Neural cell (in vitro differentiated cells): ENCODE data around the gene ATF6B. TPM values are rescaled to one million over a fixed set of nuclear protein-coding genes. Genes with fewer than 3 reads are reported as not detected.

Source experiments
- H2AFZ ChIP-seq: fragments of 200-600, 300-800 bp; sonication (generic), shearing (Covaris generic); 2 replicates; pipeline ENCODE4 v1.6.0; 2014; ENCODE audit warnings: low read depth, mild to moderate bottlenecking, antibody characterized with exemption, low read length, moderate library complexity
- H3F3A ChIP-seq: fragments of 200-600 bp; shearing (Covaris generic); 2 replicates; pipeline ENCODE4 v1.6.1; 2016; ENCODE audit warnings: mild to moderate bottlenecking, moderate library complexity, mixed read lengths, antibody characterized with exemption, low read length; ENCODE audit not compliant: insufficient read depth, poor library complexity, severe bottlenecking
- H3K27ac ChIP-seq: fragments of 200-600, 300-800 bp; sonication (generic), shearing (Covaris generic); 2 replicates; pipeline ENCODE4 v1.5.1; 2014; ENCODE audit warnings: mild to moderate bottlenecking, low read length, moderate library complexity
- H3K27me3 ChIP-seq: fragments of 300-800, 200-600 bp; sonication (generic), shearing (Covaris generic); 2 replicates; pipeline ENCODE4 v1.6.0; 2014; ENCODE audit warnings: mild to moderate bottlenecking, low read depth, low read length, moderate library complexity; ENCODE audit not compliant: insufficient read depth
- H3K36me3 ChIP-seq: fragments of 300-800, 200-600 bp; sonication (generic), shearing (Covaris generic); 2 replicates; pipeline ENCODE4 v1.5.1; 2014; ENCODE audit warnings: mild to moderate bottlenecking, antibody characterized with exemption, low read length, moderate library complexity; ENCODE audit not compliant: insufficient read depth
- H3K4me2 ChIP-seq: fragments of 300-800, 200-600 bp; sonication (generic), shearing (Covaris generic); 2 replicates; pipeline ENCODE4 v1.6.0; 2014; ENCODE audit warnings: mild to moderate bottlenecking, low read length
- H3K4me3 ChIP-seq: fragments of 300-800, 200-600 bp; sonication (generic), shearing (Covaris generic); 2 replicates; pipeline ENCODE4 v1.5.1; 2014; ENCODE audit warnings: mild to moderate bottlenecking, low read length, moderate library complexity
- H3K79me2 ChIP-seq: fragments of 200-600 bp; shearing (Covaris generic); replicated peaks from 2 replicates; pipeline ENCODE4 v1.6.0; 2014; ENCODE audit warnings: mild to moderate bottlenecking, low read length, moderate library complexity; ENCODE audit not compliant: insufficient read depth
- H3K9ac ChIP-seq: fragments of 300-800, 200-600 bp; sonication (generic), shearing (Covaris generic); 2 replicates; pipeline ENCODE4 v1.6.1; 2016; ENCODE audit warnings: mild to moderate bottlenecking, low read length, mixed read lengths
- H3K9me2 ChIP-seq: fragments of 200-600 bp; shearing (Covaris generic); 2 replicates; pipeline ENCODE4 v1.6.1; 2016; ENCODE audit warnings: mild to moderate bottlenecking, low read length, mixed read lengths; ENCODE audit not compliant: insufficient read depth
- H3K9me3 ChIP-seq: fragments of 200-600, 300-800 bp; sonication (generic), shearing (Covaris generic); 2 replicates; pipeline ENCODE4 v1.6.1; 2016; ENCODE audit warnings: mild to moderate bottlenecking, mixed run types, low read length, moderate library complexity, mixed read lengths
- H4K20me1 ChIP-seq: fragments of 200-600 bp; shearing (Covaris generic); 2 replicates; pipeline ENCODE4 v1.6.1; 2016; ENCODE audit warnings: mild to moderate bottlenecking, mixed run types; ENCODE audit not compliant: insufficient read depth
- EP300 ChIP-seq: fragments of 450-650 bp; conservative IDR thresholded peaks from 2 replicates; pipeline ENCODE4 v1.6.1; 2014; ENCODE audit warnings: antibody characterized with exemption, mild to moderate bottlenecking, moderate library complexity; ENCODE audit not compliant: poor library complexity, severe bottlenecking
- EZH2 ChIP-seq: fragments of 200-600, 300-800 bp; shearing (Covaris generic), sonication (generic); IDR thresholded peaks from 2 replicates; pipeline ENCODE4 v1.6.1; 2014; ENCODE audit warnings: antibody characterized with exemption, low read length, borderline replicate concordance, mild to moderate bottlenecking; ENCODE audit not compliant: insufficient read depth, poor library complexity, severe bottlenecking
- MXI1 ChIP-seq: fragments of 450-650 bp; conservative IDR thresholded peaks from 2 replicates; pipeline ENCODE4 v1.6.1; 2014; ENCODE audit warnings: antibody characterized with exemption, mild to moderate bottlenecking; ENCODE audit not compliant: poor library complexity, severe bottlenecking
- POLR2AphosphoS5 ChIP-seq: IDR thresholded peaks from 2 replicates; pipeline ENCODE4 v1.6.1; 2012
- RAD21 ChIP-seq: fragments of 450-650 bp; conservative IDR thresholded peaks from 2 replicates; pipeline ENCODE4 v1.6.1; 2014; ENCODE audit warnings: antibody characterized with exemption, mild to moderate bottlenecking, moderate library complexity
- SMC3 ChIP-seq: fragments of 450-650 bp; conservative IDR thresholded peaks from 2 replicates; pipeline ENCODE4 v1.6.1; 2014; ENCODE audit warnings: antibody characterized with exemption, mild to moderate bottlenecking, moderate library complexity; ENCODE audit not compliant: poor library complexity
- TAF1 ChIP-seq: IDR thresholded peaks from 2 replicates; pipeline ENCODE4 v1.6.1; 2012; ENCODE audit warnings: low read depth
- polyA plus RNA-seq: library from polyadenylated mRNA; depleted of rRNA; stranded (reverse); fragments of >200 nt; gene quantifications from 2 replicates; pipeline ENCODE4 v1.2.3, GENCODE V29; 2014
- TF ChIP-seq, protein P1 (sequence below): fragments of 450-650 bp; IDR thresholded peaks from 2 replicates; pipeline ENCODE4 v1.5.1; 2014; ENCODE audit warnings: antibody characterized with exemption, mild to moderate bottlenecking, moderate library complexity; ENCODE audit not compliant: poor library complexity, severe bottlenecking
- TF ChIP-seq, protein P2 (sequence below): IDR thresholded peaks from 2 replicates; pipeline ENCODE4 v1.6.1; 2012; ENCODE audit warnings: borderline replicate concordance

Gene ATF6B
- polyA plus RNA-seq, 1 donor from 2014 or later = 44.3 TPM

DNA sequence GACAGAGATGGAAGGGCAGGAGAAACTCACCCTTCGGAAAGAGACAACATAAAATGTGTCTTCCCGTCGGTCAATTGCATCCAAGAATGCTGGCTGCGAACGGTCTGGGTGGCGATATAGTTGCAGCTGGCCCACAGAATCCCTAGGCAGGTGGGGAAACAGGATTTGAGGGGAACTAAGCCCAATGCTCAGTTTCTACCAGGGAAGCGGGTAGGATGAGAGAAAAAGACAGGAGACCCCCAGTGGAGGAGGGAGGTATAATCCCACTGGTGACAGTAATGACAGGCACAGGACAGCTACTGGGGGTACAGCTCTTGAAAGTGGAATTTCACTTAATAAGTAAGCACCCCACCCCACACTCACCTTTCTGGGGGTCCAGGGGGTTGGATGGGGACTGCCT is 11.4 kb downstream of the ATF6B start:
- Histone ChIP-seq H3K27me3 (no peaks in the 10 kb centered on the region), H3K27ac (no peak overlapping the region), H3K9me3 (no peaks in the 10 kb centered on the region), H3K4me3 (no peak overlapping the region), H3F3A (no peaks in the 10 kb centered on the region), H2AFZ (no peak overlapping the region), H3K79me2 (no peaks in the 10 kb centered on the region), H3K4me2 (no peak overlapping the region), H4K20me1 (no peaks in the 10 kb centered on the region), H3K36me3 (no peaks in the 10 kb centered on the region), H3K9me2 (no peaks in the 10 kb centered on the region), H3K9ac (no peak overlapping the region)
- TF ChIP-seq SMC3 = peak; percentile 50
- peak; percentile 16 for TF ChIP-seq RAD21
- TF ChIP-seq, protein P1, sequence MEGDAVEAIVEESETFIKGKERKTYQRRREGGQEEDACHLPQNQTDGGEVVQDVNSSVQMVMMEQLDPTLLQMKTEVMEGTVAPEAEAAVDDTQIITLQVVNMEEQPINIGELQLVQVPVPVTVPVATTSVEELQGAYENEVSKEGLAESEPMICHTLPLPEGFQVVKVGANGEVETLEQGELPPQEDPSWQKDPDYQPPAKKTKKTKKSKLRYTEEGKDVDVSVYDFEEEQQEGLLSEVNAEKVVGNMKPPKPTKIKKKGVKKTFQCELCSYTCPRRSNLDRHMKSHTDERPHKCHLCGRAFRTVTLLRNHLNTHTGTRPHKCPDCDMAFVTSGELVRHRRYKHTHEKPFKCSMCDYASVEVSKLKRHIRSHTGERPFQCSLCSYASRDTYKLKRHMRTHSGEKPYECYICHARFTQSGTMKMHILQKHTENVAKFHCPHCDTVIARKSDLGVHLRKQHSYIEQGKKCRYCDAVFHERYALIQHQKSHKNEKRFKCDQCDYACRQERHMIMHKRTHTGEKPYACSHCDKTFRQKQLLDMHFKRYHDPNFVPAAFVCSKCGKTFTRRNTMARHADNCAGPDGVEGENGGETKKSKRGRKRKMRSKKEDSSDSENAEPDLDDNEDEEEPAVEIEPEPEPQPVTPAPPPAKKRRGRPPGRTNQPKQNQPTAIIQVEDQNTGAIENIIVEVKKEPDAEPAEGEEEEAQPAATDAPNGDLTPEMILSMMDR = peak; percentile 61
- no peak for TF ChIP-seq POLR2AphosphoS5

DNA sequence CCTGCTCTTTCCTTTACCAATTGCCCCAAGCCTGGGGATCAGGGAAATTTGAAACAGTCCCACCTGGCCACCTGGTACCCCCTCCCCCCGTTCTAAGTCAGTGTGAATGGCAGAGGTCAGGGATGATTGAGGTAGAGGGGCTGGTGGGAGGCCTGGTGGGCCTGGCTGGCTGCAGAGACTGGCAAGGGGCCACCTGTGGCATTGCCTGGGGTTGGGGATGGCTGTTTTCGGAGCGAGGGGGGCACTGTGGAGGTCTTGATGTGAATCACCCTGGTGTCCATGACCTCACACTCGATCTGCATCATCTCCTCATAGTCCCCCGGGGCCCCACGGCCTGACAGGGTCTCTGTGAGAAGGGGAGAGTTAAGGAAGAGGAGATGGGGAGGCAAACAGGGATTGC is 12.4 kb downstream of the ATF6B start:
- Histone ChIP-seq H3K27me3 (no peaks in the 10 kb centered on the region), H3K36me3 (no peaks in the 10 kb centered on the region), H3K9me2 (no peaks in the 10 kb centered on the region), H3K79me2 (no peaks in the 10 kb centered on the region), H2AFZ (no peak overlapping the region), H3K4me3 (no peak overlapping the region), H4K20me1 (no peaks in the 10 kb centered on the region), H3K9me3 (no peaks in the 10 kb centered on the region), H3K27ac (no peak overlapping the region), H3K4me2 (no peak overlapping the region), H3K9ac (no peak overlapping the region), H3F3A (no peaks in the 10 kb centered on the region)
- no peak for TF ChIP-seq RAD21
- no peak for TF ChIP-seq SMC3
- TF ChIP-seq, protein P2, sequence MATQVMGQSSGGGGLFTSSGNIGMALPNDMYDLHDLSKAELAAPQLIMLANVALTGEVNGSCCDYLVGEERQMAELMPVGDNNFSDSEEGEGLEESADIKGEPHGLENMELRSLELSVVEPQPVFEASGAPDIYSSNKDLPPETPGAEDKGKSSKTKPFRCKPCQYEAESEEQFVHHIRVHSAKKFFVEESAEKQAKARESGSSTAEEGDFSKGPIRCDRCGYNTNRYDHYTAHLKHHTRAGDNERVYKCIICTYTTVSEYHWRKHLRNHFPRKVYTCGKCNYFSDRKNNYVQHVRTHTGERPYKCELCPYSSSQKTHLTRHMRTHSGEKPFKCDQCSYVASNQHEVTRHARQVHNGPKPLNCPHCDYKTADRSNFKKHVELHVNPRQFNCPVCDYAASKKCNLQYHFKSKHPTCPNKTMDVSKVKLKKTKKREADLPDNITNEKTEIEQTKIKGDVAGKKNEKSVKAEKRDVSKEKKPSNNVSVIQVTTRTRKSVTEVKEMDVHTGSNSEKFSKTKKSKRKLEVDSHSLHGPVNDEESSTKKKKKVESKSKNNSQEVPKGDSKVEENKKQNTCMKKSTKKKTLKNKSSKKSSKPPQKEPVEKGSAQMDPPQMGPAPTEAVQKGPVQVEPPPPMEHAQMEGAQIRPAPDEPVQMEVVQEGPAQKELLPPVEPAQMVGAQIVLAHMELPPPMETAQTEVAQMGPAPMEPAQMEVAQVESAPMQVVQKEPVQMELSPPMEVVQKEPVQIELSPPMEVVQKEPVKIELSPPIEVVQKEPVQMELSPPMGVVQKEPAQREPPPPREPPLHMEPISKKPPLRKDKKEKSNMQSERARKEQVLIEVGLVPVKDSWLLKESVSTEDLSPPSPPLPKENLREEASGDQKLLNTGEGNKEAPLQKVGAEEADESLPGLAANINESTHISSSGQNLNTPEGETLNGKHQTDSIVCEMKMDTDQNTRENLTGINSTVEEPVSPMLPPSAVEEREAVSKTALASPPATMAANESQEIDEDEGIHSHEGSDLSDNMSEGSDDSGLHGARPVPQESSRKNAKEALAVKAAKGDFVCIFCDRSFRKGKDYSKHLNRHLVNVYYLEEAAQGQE = no peak
- TF ChIP-seq MXI1 = no peak
- no peak for TF ChIP-seq EZH2
- no peak for TF ChIP-seq EP300

DNA sequence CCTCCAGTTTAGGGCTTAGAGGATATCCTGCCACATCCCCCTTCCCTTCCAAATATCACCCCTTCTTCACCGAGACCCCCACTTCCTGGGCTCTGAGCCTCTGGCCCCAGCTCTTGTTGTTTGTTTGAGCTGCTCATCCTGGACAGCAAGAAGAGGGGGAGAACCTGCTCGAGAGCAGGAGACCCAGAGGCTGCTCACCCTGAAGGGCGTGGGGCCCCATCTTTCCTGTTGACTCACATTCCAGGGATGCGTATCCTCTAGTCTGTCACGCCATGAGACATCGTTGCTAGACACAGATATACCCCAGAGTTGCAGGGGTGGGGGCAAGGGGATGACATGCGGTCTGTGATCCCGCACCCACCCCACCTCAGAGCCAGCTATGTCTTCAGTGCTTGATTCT is 13.2 kb downstream of the ATF6B start:
- no peak overlapping the region for H3K4me2 ChIP-seq
- H4K20me1 ChIP-seq = no peaks in the 10 kb centered on the region
- no peak overlapping the region for H3K9ac ChIP-seq

More for the DNA sequence above, 13.2 kb downstream of the ATF6B start:
- Histone ChIP-seq H3K36me3 (no peaks in the 10 kb centered on the region), H3F3A (no peaks in the 10 kb centered on the region), H2AFZ (no peak overlapping the region), H3K79me2 (no peaks in the 10 kb centered on the region), H3K27me3 (no peaks in the 10 kb centered on the region), H3K4me3 (no peak overlapping the region), H3K27ac (no peak overlapping the region), H3K9me3 (no peaks in the 10 kb centered on the region), H3K9me2 (no peaks in the 10 kb centered on the region)
- TF ChIP-seq POLR2AphosphoS5 (no peak), RAD21 (no peak), TAF1 (no peak), EZH2 (no peak), EP300 (no peak), SMC3 (no peak)
- TF ChIP-seq, protein P2 = no peak
